Activated CD4-positive, alpha-beta T cell treated with anti-CD3 and anti-CD28 coated beads for 36 hours (primary cell): ENCODE results near the gene MORN5. TPM values are rescaled to one million over a fixed set of nuclear protein-coding genes. Genes with fewer than 3 reads are reported as not detected.

ENCODE experiments used
- ATAC-seq: fragments of 200-7000 bp; cut with Tn5 transposase; one replicate; pipeline ENCODE4 v1.10.0; 2021; ENCODE audit warnings: mild to moderate bottlenecking, moderate library complexity
- CTCF ChIA-PET: fragments of 350-600 bp; sonication (Branson Sonifier 250); formaldehyde crosslinking; loops from one replicate; lab custom pipeline; 2021; ENCODE audit warnings: antibody characterized with exemption; lab: Charles Lee
- POLR2A ChIA-PET: fragments of 350-600 bp; sonication (Branson Sonifier 250); formaldehyde crosslinking; loops from one replicate; lab custom pipeline; 2021; ENCODE audit warnings: antibody characterized with exemption, inconsistent platforms; lab: Charles Lee
- DNase-seq: peaks from one replicate; pipeline ENCODE4 v3.0.0-alpha.2; 2020
- H3K27ac Mint-ChIP-seq: one replicate; pipeline ENCODE4 v1.8.0; 2021; ENCODE audit warnings: mixed read lengths
- H3K27me3 Mint-ChIP-seq: one replicate; pipeline ENCODE4 v1.8.0; 2021; ENCODE audit warnings: mixed read lengths
- H3K36me3 Mint-ChIP-seq: one replicate; pipeline ENCODE4 v1.8.0; 2021; ENCODE audit warnings: low read depth, mixed read lengths
- H3K4me1 Mint-ChIP-seq: one replicate; pipeline ENCODE4 v1.8.0; 2021; ENCODE audit warnings: mixed read lengths
- H3K4me3 Mint-ChIP-seq: one replicate; pipeline ENCODE4 v1.8.0; 2021; ENCODE audit warnings: mild to moderate bottlenecking, moderate library complexity, mixed read lengths
- H3K9me3 Mint-ChIP-seq: one replicate; pipeline ENCODE4 v1.8.0; 2021; ENCODE audit warnings: low read depth, mixed read lengths
- intact Hi-C, 2 experiments: fragments of 100-400 bp; cut with DNase I in 1 of 2; cut with micrococcal nuclease in 1 of 2; formaldehyde crosslinking; loops; one replicate each; pipeline versions ENCODE4 v1.14.2 to v1.15.1; 2022 to 2024; cut with DNase I, micrococcal nuclease
- total RNA-seq, 2 experiments: library from RNA; stranded (reverse); gene quantifications; one replicate each; pipeline ENCODE4 v1.2.3, GENCODE V29; 2021

Gene MORN5
- total RNA-seq, 2 experiments from 2014 or later: not detected

GRCh38 chr9:122217640-122218039, 57.9 kb downstream of the MORN5 start:
- no peaks in the 10 kb centered on the region for H3K36me3 Mint-ChIP-seq
- no peaks in the 10 kb centered on the region for H3K9me3 Mint-ChIP-seq
- intact Hi-C loops: no loop called here
- peaks cover 75% of the 10 kb centered on the region for H3K27me3 Mint-ChIP-seq
- DNase-seq (no peak), ATAC-seq (no peak)
- ChIA-PET CTCF (no interaction called here), POLR2A (no interaction called here)
- H3K4me1 Mint-ChIP-seq: peaks cover 26% of the 10 kb centered on the region
- no peak overlapping the region for H3K4me3 Mint-ChIP-seq
- H3K27ac Mint-ChIP-seq: no peak overlapping the region

GRCh38 chr9:122218071-122218934, 58.6 kb downstream of the MORN5 start:
- intact Hi-C loops: no loop called here
- H3K4me1 Mint-ChIP-seq: peaks cover 25% of the 10 kb centered on the region
- no peak overlapping the region for H3K4me3 Mint-ChIP-seq
- ChIA-PET CTCF (no interaction called here), POLR2A (no interaction called here)
- H3K27ac Mint-ChIP-seq: no peak overlapping the region
- H3K9me3 Mint-ChIP-seq: no peaks in the 10 kb centered on the region
- no peaks in the 10 kb centered on the region for H3K36me3 Mint-ChIP-seq
- no peak for ATAC-seq
- DNase-seq: no peak
- peaks cover 75% of the 10 kb centered on the region for H3K27me3 Mint-ChIP-seq

- ChIA-PET POLR2A (no interaction called here), CTCF (no interaction called here)
- no peak overlapping the region for H3K27ac Mint-ChIP-seq
- peaks cover 79% of the 10 kb centered on the region for H3K27me3 Mint-ChIP-seq
- H3K9me3 Mint-ChIP-seq: no peaks in the 10 kb centered on the region
- intact Hi-C loops: no loop called here
- peak overlapping the region; percentile 20 for H3K4me3 Mint-ChIP-seq
- ATAC-seq (peak; percentile 35), DNase-seq (peak; percentile 26)
- H3K36me3 Mint-ChIP-seq: no peaks in the 10 kb centered on the region
- H3K4me1 Mint-ChIP-seq: peaks cover 25% of the 10 kb centered on the region
Measured at GRCh38 chr9:122218935-122219855, 59.5 kb downstream of the MORN5 start.

- ChIA-PET CTCF (no interaction called here), POLR2A (no interaction called here)
- no peak overlapping the region for H3K27ac Mint-ChIP-seq
- intact Hi-C loops: no loop called here
- H3K4me3 Mint-ChIP-seq: peak overlapping the region; percentile 20
- DNase-seq (no peak), ATAC-seq (no peak)
- no peaks in the 10 kb centered on the region for H3K9me3 Mint-ChIP-seq
- no peaks in the 10 kb centered on the region for H3K36me3 Mint-ChIP-seq
- peaks cover 25% of the 10 kb centered on the region for H3K4me1 Mint-ChIP-seq
- peaks cover 82% of the 10 kb centered on the region for H3K27me3 Mint-ChIP-seq
Measured at GRCh38 chr9:122219856-122220672, 60.4 kb downstream of the MORN5 start.

GRCh38 chr9:122220673-122221182, 61.0 kb downstream of the MORN5 start:
- ChIA-PET CTCF (interaction anchor here (0.7 kb wide), 1 partner anchor 122 kb away, joined by 3 read pairs; no protein-coding TSS in a partner anchor), POLR2A (no interaction called here)
- Mint-ChIP-seq H3K36me3 (no peaks in the 10 kb centered on the region), H3K9me3 (no peaks in the 10 kb centered on the region), H3K27ac (no peak overlapping the region), H3K4me3 (no peak overlapping the region), H3K27me3 (peaks cover 76% of the 10 kb centered on the region), H3K4me1 (peaks cover 25% of the 10 kb centered on the region)
- intact Hi-C loops: no loop called here
- no peak for DNase-seq
- ATAC-seq: no peak

- peaks cover 71% of the 10 kb centered on the region for H3K27me3 Mint-ChIP-seq
- ATAC-seq (no peak), DNase-seq (no peak)
- no peaks in the 10 kb centered on the region for H3K36me3 Mint-ChIP-seq
- CTCF ChIA-PET: interaction anchor here (0.7 kb wide), 1 partner anchor 122 kb away, joined by 3 read pairs; no protein-coding TSS in a partner anchor
- intact Hi-C loops: no loop called here
- H3K4me1 Mint-ChIP-seq: peaks cover 25% of the 10 kb centered on the region
- H3K4me3 Mint-ChIP-seq: no peak overlapping the region
- H3K27ac Mint-ChIP-seq: no peak overlapping the region
- POLR2A ChIA-PET: interaction anchor here (0.7 kb wide), 1 partner anchor 43 kb away, joined by 7 read pairs; no protein-coding TSS in a partner anchor
- no peaks in the 10 kb centered on the region for H3K9me3 Mint-ChIP-seq
Measured at GRCh38 chr9:122221183-122221811, 61.6 kb downstream of the MORN5 start.

- H3K36me3 Mint-ChIP-seq: no peaks in the 10 kb centered on the region
- H3K27me3 Mint-ChIP-seq: peaks cover 73% of the 10 kb centered on the region
- H3K27ac Mint-ChIP-seq: no peak overlapping the region
- ATAC-seq: no peak
- no peak for DNase-seq
- CTCF ChIA-PET: no interaction called here
- H3K4me1 Mint-ChIP-seq: peaks cover 25% of the 10 kb centered on the region
- no peak overlapping the region for H3K4me3 Mint-ChIP-seq
- POLR2A ChIA-PET: no interaction called here
- intact Hi-C loops: no loop called here
- H3K9me3 Mint-ChIP-seq: no peaks in the 10 kb centered on the region
Measured at GRCh38 chr9:122222791-122223190, 63.1 kb downstream of the MORN5 start.

- no peaks in the 10 kb centered on the region for H3K9me3 Mint-ChIP-seq
- peaks cover 19% of the 10 kb centered on the region for H3K4me1 Mint-ChIP-seq
- POLR2A ChIA-PET: no interaction called here
- CTCF ChIA-PET: no interaction called here
- no peaks in the 10 kb centered on the region for H3K36me3 Mint-ChIP-seq
- no peak overlapping the region for H3K4me3 Mint-ChIP-seq
- peaks cover 67% of the 10 kb centered on the region for H3K27me3 Mint-ChIP-seq
- no peak for ATAC-seq
- intact Hi-C loops: no loop called here
- DNase-seq: no peak
- H3K27ac Mint-ChIP-seq: no peak overlapping the region
Measured at GRCh38 chr9:122223435-122223834, 63.7 kb downstream of the MORN5 start.

- intact Hi-C loops: no loop called here
- ATAC-seq (no peak), DNase-seq (no peak)
- ChIA-PET CTCF (no interaction called here), POLR2A (no interaction called here)
- H3K4me3 Mint-ChIP-seq: no peak overlapping the region
- peaks cover 46% of the 10 kb centered on the region for H3K27me3 Mint-ChIP-seq
- H3K36me3 Mint-ChIP-seq: no peaks in the 10 kb centered on the region
- H3K9me3 Mint-ChIP-seq: no peaks in the 10 kb centered on the region
- no peaks in the 10 kb centered on the region for H3K4me1 Mint-ChIP-seq
- H3K27ac Mint-ChIP-seq: no peak overlapping the region
Measured at GRCh38 chr9:122225312-122226141, 65.8 kb downstream of the MORN5 start.

GRCh38 chr9:122226142-122226757, 66.5 kb downstream of the MORN5 start:
- H3K4me3 Mint-ChIP-seq: no peak overlapping the region
- no peaks in the 10 kb centered on the region for H3K9me3 Mint-ChIP-seq
- CTCF ChIA-PET: no interaction called here

More at GRCh38 chr9:122226142-122226757, 66.5 kb downstream of the MORN5 start:
- no peaks in the 10 kb centered on the region for H3K36me3 Mint-ChIP-seq
- DNase-seq (no peak), ATAC-seq (no peak)
- H3K4me1 Mint-ChIP-seq: no peaks in the 10 kb centered on the region
- H3K27ac Mint-ChIP-seq: no peak overlapping the region
- H3K27me3 Mint-ChIP-seq: peaks cover 42% of the 10 kb centered on the region
- intact Hi-C loops: no loop called here
- POLR2A ChIA-PET: no interaction called here
